Neutrophil (primary cell): ENCODE results near the gene PIEZO1.

Source experiments
- H3K27ac ChIP-seq: fragments of 200-600 bp; sonication (generic); 2 replicates; pipeline ENCODE4 v1.5.1; 2016; ENCODE audit warnings: mild to moderate bottlenecking, moderate library complexity
- H3K27me3 ChIP-seq: fragments of 200-600 bp; sonication (generic); 2 replicates; pipeline ENCODE4 v1.6.0; 2016; ENCODE audit warnings: mild to moderate bottlenecking
- H3K36me3 ChIP-seq: fragments of 200-600 bp; sonication (generic); 2 replicates; pipeline ENCODE4 v1.5.1; 2017
- H3K4me1 ChIP-seq, 2 experiments: fragments of 200-600 bp in 1 of 2; sonication (generic) in 1 of 2; 1 replicate in 1 of 2; 2 replicates in 1 of 2; pipeline versions ENCODE4 v1.5.1 to v1.6.1; 2013 to 2016; ENCODE audit warnings: low read depth in 1 of 2, low read length in 1 of 2, mild to moderate bottlenecking in 1 of 2, moderate library complexity in 1 of 2; ENCODE audit not compliant: control insufficient read depth in 1 of 2, insufficient read depth in 1 of 2
- H3K4me3 ChIP-seq, 2 experiments: fragments of 200-600 bp in 1 of 2; sonication (generic) in 1 of 2; 1 replicate in 1 of 2; 2 replicates in 1 of 2; pipeline ENCODE4 v1.5.1; 2013 to 2016; ENCODE audit warnings: low read depth in 1 of 2, low read length in 1 of 2, mild to moderate bottlenecking in 1 of 2, moderate library complexity in 1 of 2
- H3K9me3 ChIP-seq: fragments of 200-600 bp; sonication (generic); 2 replicates; pipeline ENCODE4 v1.5.1; 2016
- TF ChIP-seq, protein P1 (sequence below): fragments of 200-600 bp; sonication (generic); IDR thresholded peaks from 2 replicates; pipeline ENCODE4 v1.5.1; 2016; ENCODE audit warnings: antibody characterized with exemption

The PIEZO1 gene

DNA sequence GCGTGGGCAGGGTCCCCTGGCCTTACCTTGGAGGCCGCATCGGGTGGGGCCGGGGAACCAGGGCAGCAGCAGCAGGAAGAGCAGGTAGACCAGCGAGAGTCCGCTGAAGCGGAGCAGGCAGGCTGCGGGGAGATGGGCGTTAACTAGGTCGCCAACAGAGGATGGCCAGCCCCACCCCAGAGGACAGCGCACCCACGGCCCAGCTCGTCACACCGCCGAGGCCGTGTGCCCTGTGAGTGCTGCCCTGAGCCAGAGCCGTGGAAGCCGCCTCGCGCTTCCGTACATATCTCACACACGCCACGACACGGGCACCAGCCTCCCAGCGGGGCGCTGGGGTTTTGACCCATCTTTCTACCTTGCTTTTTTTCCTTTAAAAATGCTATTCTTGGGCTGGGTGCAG is 35.7 kb downstream of the PIEZO1 start:
- Histone ChIP-seq H3K27ac (no peak overlapping the region), H3K9me3 (no peaks in the 10 kb centered on the region), H3K27me3 (no peaks in the 10 kb centered on the region), H3K36me3 (no peaks in the 10 kb centered on the region), H3K4me3 (no peak overlapping the region), H3K4me1 (peaks cover 5 to 30% of the 10 kb centered on the region in 2 experiments)
- TF ChIP-seq, protein P1, sequence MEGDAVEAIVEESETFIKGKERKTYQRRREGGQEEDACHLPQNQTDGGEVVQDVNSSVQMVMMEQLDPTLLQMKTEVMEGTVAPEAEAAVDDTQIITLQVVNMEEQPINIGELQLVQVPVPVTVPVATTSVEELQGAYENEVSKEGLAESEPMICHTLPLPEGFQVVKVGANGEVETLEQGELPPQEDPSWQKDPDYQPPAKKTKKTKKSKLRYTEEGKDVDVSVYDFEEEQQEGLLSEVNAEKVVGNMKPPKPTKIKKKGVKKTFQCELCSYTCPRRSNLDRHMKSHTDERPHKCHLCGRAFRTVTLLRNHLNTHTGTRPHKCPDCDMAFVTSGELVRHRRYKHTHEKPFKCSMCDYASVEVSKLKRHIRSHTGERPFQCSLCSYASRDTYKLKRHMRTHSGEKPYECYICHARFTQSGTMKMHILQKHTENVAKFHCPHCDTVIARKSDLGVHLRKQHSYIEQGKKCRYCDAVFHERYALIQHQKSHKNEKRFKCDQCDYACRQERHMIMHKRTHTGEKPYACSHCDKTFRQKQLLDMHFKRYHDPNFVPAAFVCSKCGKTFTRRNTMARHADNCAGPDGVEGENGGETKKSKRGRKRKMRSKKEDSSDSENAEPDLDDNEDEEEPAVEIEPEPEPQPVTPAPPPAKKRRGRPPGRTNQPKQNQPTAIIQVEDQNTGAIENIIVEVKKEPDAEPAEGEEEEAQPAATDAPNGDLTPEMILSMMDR, result no peak

DNA sequence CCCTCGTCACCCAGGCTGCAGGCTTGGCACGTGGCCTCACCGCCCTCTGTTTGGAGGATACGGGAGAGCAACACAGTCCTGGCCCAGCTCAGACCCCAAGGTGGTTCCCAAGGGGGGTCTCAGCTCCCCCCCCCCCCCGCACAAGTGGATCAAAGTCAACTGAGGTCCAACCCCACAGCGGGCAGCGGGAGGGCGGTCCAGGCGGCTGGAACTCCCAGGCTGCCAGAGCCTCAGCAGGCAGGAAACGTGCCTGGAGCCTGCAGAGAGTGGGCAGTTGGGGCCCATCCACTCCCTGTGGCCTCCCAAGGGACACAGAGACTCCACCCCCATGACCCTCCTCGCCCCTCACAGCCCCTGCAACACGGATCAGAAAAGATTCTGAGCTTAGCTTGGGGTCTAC is 36.7 kb downstream of the PIEZO1 start:
- peaks cover 5 to 40% of the 10 kb centered on the region in 2 experiments for H3K4me1 ChIP-seq
- no peaks in the 10 kb centered on the region for H3K36me3 ChIP-seq
- H3K4me3 ChIP-seq, result no peak overlapping the region
- H3K9me3 ChIP-seq, result no peaks in the 10 kb centered on the region
- H3K27ac ChIP-seq, result no peak overlapping the region
- TF ChIP-seq, protein P1, result no peak
- no peaks in the 10 kb centered on the region for H3K27me3 ChIP-seq

DNA sequence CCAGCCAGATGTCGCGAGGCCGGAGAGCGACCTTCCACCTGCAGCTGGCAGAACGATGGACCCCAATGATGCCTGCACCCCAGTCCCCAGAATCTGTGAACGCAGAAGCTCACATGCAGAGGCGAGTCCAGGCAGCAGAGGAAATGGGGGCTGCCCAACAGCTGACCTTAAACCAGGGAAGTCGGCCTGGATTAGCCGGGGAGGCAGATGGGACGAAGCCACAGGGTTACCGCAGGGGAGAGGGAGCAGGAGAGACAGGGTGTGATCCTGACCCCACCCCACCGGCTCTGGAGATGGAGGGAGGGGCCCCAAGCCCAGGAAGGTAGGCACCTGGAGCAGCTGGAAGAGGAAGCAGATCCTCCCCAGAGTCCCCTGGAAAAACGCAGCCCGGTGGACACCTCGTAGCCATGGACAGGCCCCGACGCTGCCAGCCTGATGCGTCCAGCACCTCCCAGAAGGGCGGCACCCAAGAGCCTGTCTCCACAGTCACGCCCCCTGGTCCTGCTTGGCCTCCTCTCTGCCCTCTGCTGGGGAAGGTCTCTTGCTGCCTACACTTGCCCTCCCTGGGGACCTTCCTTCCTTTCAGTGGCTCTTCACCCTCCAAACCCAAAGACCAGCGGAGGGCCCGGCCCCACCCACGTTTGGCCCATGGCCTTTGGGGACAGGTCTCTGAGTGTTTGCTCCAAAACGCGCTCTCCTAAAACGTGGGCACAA is 37.3 kb downstream of the PIEZO1 start:
- H3K36me3 ChIP-seq, result no peaks in the 10 kb centered on the region
- H3K9me3 ChIP-seq, result no peaks in the 10 kb centered on the region
- no peak overlapping the region for H3K27ac ChIP-seq
- peaks cover 5 to 40% of the 10 kb centered on the region in 2 experiments for H3K4me1 ChIP-seq
- H3K27me3 ChIP-seq, result no peaks in the 10 kb centered on the region
- TF ChIP-seq, protein P1, result peak; percentile 43
- H3K4me3 ChIP-seq, result no peak overlapping the region

DNA sequence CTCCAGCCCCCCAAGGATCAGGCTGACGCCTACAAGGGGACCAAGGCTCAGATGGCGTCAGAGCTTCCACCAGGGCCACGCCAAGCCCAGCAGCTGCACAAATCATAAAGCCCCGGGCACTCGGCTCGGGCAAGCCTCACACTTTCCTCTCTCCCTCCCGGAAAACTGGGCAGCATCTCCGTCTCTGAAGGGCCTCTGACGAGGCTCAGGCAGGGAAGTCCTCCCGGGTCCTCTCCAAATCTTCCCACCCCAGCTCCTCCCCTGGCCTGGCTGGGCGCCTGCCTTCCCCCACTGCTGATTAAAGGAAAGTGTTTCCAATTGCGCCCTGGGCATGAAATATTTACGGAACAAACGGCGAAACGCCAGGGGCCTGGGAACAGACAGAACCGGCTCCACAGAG is 38.5 kb downstream of the PIEZO1 start:
- no peak overlapping the region for H3K4me3 ChIP-seq
- H3K27ac ChIP-seq, result peak overlapping the region; percentile 41
- no peaks in the 10 kb centered on the region for H3K36me3 ChIP-seq
- peaks cover 5 to 40% of the 10 kb centered on the region in 2 experiments for H3K4me1 ChIP-seq
- H3K27me3 ChIP-seq, result no peaks in the 10 kb centered on the region
- H3K9me3 ChIP-seq, result no peaks in the 10 kb centered on the region
- TF ChIP-seq, protein P1, result no peak

DNA sequence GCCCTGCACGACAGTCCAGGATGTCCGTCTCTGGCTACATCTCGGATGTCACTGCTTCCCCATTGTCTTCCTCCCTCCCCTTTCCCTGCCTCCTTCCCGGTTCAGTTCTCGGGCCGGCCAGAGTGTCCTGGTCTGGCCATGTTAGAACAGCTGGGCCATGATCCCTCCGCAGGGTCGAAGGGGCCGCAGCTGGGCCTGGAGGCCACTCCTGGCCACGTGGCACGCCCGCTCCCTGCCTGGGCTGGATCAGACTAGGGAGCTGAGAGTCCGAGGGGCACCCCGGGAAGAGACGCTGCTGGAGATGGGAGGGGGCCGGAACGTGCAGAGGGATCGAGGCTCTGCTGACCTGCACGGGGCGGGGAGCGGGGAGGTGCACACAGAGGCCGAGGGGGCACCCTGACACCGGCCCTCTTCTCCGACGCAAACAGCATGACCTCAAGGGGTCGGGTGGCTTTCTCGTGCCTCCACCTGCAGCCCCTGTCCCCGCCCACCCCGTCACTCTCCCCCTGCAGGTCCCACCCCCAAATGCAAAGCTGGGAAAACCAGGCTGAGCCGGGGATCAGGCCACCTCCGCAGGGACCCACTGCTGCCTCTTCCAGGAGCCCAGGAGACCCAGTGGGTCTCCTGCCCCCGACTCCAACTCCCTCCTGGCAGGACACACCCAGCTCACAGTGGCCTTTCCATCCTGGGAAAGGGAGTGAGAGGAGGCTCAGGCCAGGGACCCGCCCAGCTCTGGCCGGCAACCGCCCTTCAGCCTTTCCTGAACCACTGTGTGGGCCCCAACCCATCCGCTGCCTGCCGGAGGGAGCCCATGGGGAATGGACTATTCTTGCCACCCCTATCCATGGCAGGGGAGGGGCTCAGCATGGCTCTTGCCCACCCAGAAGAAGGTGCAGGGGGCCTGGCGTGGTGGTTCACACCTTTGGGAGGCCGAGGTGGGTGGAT is 40.2 kb downstream of the PIEZO1 start:
- Histone ChIP-seq H3K4me1 (peaks cover 5 to 40% of the 10 kb centered on the region in 2 experiments), H3K4me3 (peak overlapping the region in 1 of 2 experiments; percentile 37), H3K9me3 (no peaks in the 10 kb centered on the region), H3K36me3 (peaks cover 10% of the 10 kb centered on the region), H3K27ac (peak overlapping the region; percentile 23), H3K27me3 (no peaks in the 10 kb centered on the region)
- TF ChIP-seq, protein P1, result no peak
